Stimulated activated CD4-positive, alpha-beta T cell treated with anti-CD3 and anti-CD28 coated beads, Interleukin-4, amount 100 ng/mL, for 24 hours (primary cell): ENCODE results near the gene CHST2.
"Not testable (repeated sequence)": the region's sequence is repeated elsewhere in the genome, so short reads cannot be mapped to it uniquely, and the experiment has no call there.

Source experiments
- DNase-seq: peaks from one replicate; pipeline ENCODE4 v3.0.0-alpha.2; 2020

CHST2 gene

GRCh38 chr3:143119009-143119914, at the start of gene CHST2:
CHST2 (plus strand) TSS chr3:143119771; CDS start chr3:143120817, 1,046 bp downstream.
- peak; percentile 68 for DNase-seq

- DNase-seq = no peak
Observed at GRCh38 chr3:143070977-143071551, 48.5 kb upstream of the CHST2 start.

- DNase-seq = no peak
Observed at GRCh38 chr3:143071776-143072175, 47.8 kb upstream of the CHST2 start.

GRCh38 chr3:143072298-143073020, 47.1 kb upstream of the CHST2 start:
- DNase-seq = not testable (repeated sequence)

GRCh38 chr3:143073541-143073940, 46.0 kb upstream of the CHST2 start:
- not testable (repeated sequence) for DNase-seq

- not testable (repeated sequence) for DNase-seq
Observed at GRCh38 chr3:143073983-143074382, 45.6 kb upstream of the CHST2 start.

- DNase-seq = no peak
Observed at GRCh38 chr3:143078883-143079282, 40.7 kb upstream of the CHST2 start.

GRCh38 chr3:143080196-143080595, 39.4 kb upstream of the CHST2 start:
- DNase-seq = no peak

- no peak for DNase-seq
Observed at GRCh38 chr3:143081365-143081764, 38.2 kb upstream of the CHST2 start.

GRCh38 chr3:143081844-143082778, 37.5 kb upstream of the CHST2 start:
- DNase-seq = peak; percentile 16

- no peak for DNase-seq
Observed at GRCh38 chr3:143083781-143084180, 35.8 kb upstream of the CHST2 start.

- no peak for DNase-seq
Observed at GRCh38 chr3:143084856-143085731, 34.5 kb upstream of the CHST2 start.

GRCh38 chr3:143088835-143089234, 30.7 kb upstream of the CHST2 start:
- no peak for DNase-seq

GRCh38 chr3:143089965-143090364, 29.6 kb upstream of the CHST2 start:
- no peak for DNase-seq

- DNase-seq = no peak
Observed at GRCh38 chr3:143090486-143090885, 29.1 kb upstream of the CHST2 start.

- no peak for DNase-seq
Observed at GRCh38 chr3:143090976-143091837, 28.4 kb upstream of the CHST2 start.

GRCh38 chr3:143092191-143092590, 27.4 kb upstream of the CHST2 start:
- no peak for DNase-seq

GRCh38 chr3:143095813-143096212, 23.8 kb upstream of the CHST2 start:
- DNase-seq = no peak

- DNase-seq = no peak
Observed at GRCh38 chr3:143098032-143098764, 21.4 kb upstream of the CHST2 start.

GRCh38 chr3:143099210-143099609, 20.4 kb upstream of the CHST2 start:
- no peak for DNase-seq
